ENCODE measurements around the gene LGALS14.

- TF ChIP-seq CTCF (tag by site-specific recombination; IDR thresholded peaks at IDR 0.05), result no peak
- no peak for TF ChIP-seq ZNF558 (tag by site-specific recombination; IDR thresholded peaks at IDR 0.05)
- no peak for TF ChIP-seq SETDB1 (IDR thresholded peaks at IDR 0.05; ENCODE audit: insufficient read length, low read length)
- no peak for TF ChIP-seq PRDM10 (tag by site-specific recombination; IDR thresholded peaks at IDR 0.05)
- no peak for TF ChIP-seq ZBTB11 (tag by site-specific recombination; conservative IDR thresholded peaks at IDR 0.05; ENCODE audit: low read depth)
- no peak for TF ChIP-seq PRDM1 (tag by site-specific recombination; IDR thresholded peaks at IDR 0.05)
- no peak for TF ChIP-seq HOXA7 (CRISPR knock-in tag; IDR thresholded peaks at IDR 0.05; ENCODE audit: borderline replicate concordance)
- no peak for TF ChIP-seq ZNF140 (tag by site-specific recombination; IDR thresholded peaks at IDR 0.05)
- TF ChIP-seq REST (tag by site-specific recombination; IDR thresholded peaks at IDR 0.05), result no peak
- TF ChIP-seq ZNF529 (tag by site-specific recombination; IDR thresholded peaks at IDR 0.05; ENCODE audit: insufficient replicate concordance), result no peak
These were observed 27.4 kb downstream of the LGALS14 start for GRCh38 chr19:39731685-39732084.

All from HEK293 (cell line).